AG09319 (cell line): ENCODE measurements around the gene KIF25.

Source experiments
- DNase-seq: peaks from one replicate; pipeline ENCODE4 v3.0.0-alpha.2; 2010; ENCODE audit warnings: low read depth; ENCODE audit errors: extremely low read depth
- CTCF ChIP-seq: IDR thresholded peaks from 2 replicates; pipeline ENCODE4 v1.5.1; 2011; ENCODE audit warnings: low read depth, mild to moderate bottlenecking, inconsistent platforms, low read length, moderate library complexity

KIF25 gene

GRCh38 chr6:168027521-168027920, 30.1 kb downstream of the KIF25 start:
- TF ChIP-seq CTCF, result no peak

GRCh38 chr6:168028181-168028580, 30.7 kb downstream of the KIF25 start:
- DNase-seq, result no peak
- TF ChIP-seq CTCF, result no peak

More at GRCh38 chr6:168027521-168027920, 30.1 kb downstream of the KIF25 start:
- no peak for DNase-seq

GRCh38 chr6:168029459-168030217, 32.2 kb downstream of the KIF25 start:
- no peak for DNase-seq
- no peak for TF ChIP-seq CTCF

DNA sequence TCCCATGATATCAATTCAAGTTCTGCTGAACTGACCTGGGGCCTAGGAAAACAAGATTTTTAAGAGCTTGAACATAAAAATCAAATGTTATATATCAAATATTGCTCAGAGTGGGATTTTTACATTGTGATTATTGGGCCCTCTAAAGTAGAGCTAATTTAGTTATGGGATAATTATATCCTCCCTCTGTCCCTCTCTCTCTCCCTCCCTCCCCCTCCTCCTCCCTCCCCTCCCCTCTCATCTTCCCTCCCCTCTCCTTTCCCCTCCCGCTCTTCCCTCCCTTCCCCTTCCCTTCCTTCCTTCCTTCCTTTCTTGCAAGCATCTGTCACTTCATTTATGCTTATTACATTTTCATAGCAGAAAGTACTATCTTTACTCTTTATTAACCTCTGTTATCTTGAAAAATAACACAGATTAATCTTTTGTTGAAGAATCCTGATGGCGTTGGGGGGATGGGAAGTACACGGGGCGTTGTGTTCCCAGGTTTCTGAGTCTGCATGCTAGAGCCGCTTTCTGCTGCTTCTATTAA, 32.8 kb downstream of the KIF25 start:
- DNase-seq, result no peak
- TF ChIP-seq CTCF, result no peak

- DNase-seq, result no peak
- no peak for TF ChIP-seq CTCF
These were observed 33.4 kb downstream of the KIF25 start for GRCh38 chr6:168030908-168031307.

GRCh38 chr6:168031411-168031971, 34.0 kb downstream of the KIF25 start:
- TF ChIP-seq CTCF, result no peak
- DNase-seq, result peak; percentile 41
